T-helper 1 cell (primary cell): Measurements from ENCODE around the gene NTSR1.

Experiments
- DNase-seq, 5 donors: peaks; one replicate each; pipeline ENCODE4 v3.0.0-alpha.2; 2012 to 2020
- total RNA-seq, 4 donors: gene quantifications; one replicate each; lab custom pipeline; 2026; lab: John Stamatoyannopoulos, UW

Gene NTSR1
- 0 to 0.30 (median 0.08) reads per million in 4 donors for total RNA-seq

GRCh38 chr20:62708591-62709536, at the start of gene NTSR1:
Gene NTSR1, plus strand, starts transcription at chr20:62708836. Its CDS starts 372 bp downstream, at chr20:62709208.
- no peak for DNase-seq

- DNase-seq: no peak
Observed at GRCh38 chr20:62659488-62660239, 49.0 kb upstream of the NTSR1 start.

- no peak for DNase-seq
Observed at GRCh38 chr20:62660240-62660615, 48.4 kb upstream of the NTSR1 start.

- no peak for DNase-seq
Observed at GRCh38 chr20:62660768-62661167, 47.9 kb upstream of the NTSR1 start.

GRCh38 chr20:62661647-62662046, 47.0 kb upstream of the NTSR1 start:
- no peak for DNase-seq

- DNase-seq: no peak
Observed at GRCh38 chr20:62662422-62662821, 46.2 kb upstream of the NTSR1 start.

- DNase-seq: no peak
Observed at GRCh38 chr20:62663145-62664018, 45.3 kb upstream of the NTSR1 start.

- no peak for DNase-seq
Observed at GRCh38 chr20:62664019-62664971, 44.3 kb upstream of the NTSR1 start.

GRCh38 chr20:62665153-62665754, 43.4 kb upstream of the NTSR1 start:
- no peak for DNase-seq

GRCh38 chr20:62665826-62666735, 42.6 kb upstream of the NTSR1 start:
- DNase-seq: no peak

GRCh38 chr20:62666736-62667529, 41.7 kb upstream of the NTSR1 start:
- DNase-seq: no peak

- DNase-seq: no peak
Observed at GRCh38 chr20:62667530-62668440, 40.9 kb upstream of the NTSR1 start.

GRCh38 chr20:62668441-62669027, 40.1 kb upstream of the NTSR1 start:
- peak in 3 of 5 donors; percentile 24 to 35 (median 33) for DNase-seq

- no peak for DNase-seq
Observed at GRCh38 chr20:62669249-62669648, 39.4 kb upstream of the NTSR1 start.

- DNase-seq: no peak
Observed at GRCh38 chr20:62670156-62670555, 38.5 kb upstream of the NTSR1 start.

- no peak for DNase-seq
Observed at GRCh38 chr20:62670998-62671397, 37.6 kb upstream of the NTSR1 start.

- no peak for DNase-seq
Observed at GRCh38 chr20:62671765-62672164, 36.9 kb upstream of the NTSR1 start.

- no peak for DNase-seq
Observed at GRCh38 chr20:62674370-62674769, 34.3 kb upstream of the NTSR1 start.
